NCI-H1105 treated with DMSO at 0.1 percent for 48 hours (cell line): ENCODE measurements around the gene BGN.

ENCODE experiments used
- DNase-seq: peaks from one replicate; lab custom pipeline; 2025; lab: John Stamatoyannopoulos, UW

The BGN gene

DNA sequence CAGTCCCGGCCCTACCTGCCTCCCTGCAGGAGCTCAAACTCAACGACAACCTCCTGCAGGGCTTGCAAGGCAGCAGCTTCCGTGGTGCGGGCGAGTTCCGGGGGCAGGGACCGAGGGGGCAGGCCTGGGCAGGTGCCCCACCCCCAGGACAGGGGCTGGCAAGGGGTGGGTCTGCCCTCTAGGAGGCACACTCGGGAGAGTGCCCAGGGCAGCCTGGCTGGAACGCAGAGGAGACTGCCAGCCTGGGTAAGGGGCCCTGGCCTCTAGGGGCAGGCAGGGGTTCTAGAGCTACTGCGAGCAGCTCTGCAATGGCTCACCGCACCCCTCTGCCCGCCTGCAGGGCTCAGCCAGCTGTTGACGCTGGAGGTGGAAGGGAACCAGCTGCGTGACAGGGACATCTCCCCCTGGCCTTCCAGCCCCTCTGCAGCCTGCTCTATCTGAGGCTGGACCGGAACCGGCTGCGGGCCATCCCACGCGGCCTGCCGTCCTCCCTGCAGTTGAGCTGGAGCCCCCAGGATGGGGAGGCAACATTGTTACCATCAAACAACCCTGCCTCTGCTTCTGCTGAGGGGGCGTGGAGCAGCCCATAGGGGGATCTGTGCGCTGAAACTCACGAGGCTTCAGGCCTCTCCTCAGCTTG, 12.3 kb upstream of the BGN start:
- no peak for DNase-seq

DNA sequence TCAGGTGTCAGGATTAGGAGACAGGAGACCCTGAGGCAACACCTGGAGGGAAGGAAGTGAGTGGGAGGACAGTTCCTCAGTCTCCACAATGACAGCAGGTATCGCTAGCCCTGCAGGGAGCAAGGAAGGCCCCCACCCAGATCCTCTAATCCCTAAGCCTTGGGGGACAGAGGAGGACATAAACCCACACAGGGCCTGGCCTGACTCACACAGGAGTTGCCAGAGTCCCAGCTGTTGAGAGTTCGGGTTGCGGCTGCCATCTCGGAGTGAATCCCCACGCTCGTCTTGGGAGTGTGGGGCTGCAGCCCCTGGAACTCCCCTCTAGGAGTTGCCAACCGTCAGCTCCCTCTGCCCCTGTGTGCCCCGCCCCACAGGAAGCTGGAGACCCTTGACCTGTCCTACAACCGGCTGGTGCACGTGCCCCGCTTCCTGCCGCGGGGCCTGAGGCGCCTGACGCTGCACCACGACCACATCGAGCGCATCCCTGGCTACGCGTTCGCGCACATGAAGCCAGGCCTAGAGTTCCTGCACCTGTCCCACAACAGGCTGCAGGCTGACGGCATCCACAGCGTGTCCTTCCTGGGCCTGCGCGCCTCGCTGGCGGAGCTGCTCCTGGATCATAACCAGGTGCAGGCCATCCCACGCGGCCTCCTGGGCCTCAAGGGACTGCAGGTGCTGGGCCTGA, 9.2 kb upstream of the BGN start:
- no peak for DNase-seq

DNA sequence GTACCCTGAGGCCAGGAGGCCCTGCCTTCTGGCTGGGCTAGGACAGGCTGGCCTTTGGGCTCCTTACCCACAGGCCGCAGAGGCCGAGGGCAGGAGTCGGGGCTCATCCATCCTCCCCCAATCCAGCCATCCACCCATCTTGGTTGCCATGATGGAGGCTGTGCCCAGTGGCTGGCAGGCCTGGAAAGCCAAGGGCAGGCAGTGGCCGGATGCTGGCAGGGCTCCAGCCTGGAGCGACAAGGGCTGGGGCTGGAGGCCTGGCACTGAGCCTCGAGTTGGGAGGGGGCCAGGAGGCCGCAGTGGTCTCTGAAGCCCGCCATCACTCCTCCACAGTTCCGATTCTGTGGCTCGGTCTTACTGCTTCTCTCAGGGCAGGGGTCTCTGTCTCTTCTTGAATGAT, 8.6 kb upstream of the BGN start:
- DNase-seq: no peak

DNA sequence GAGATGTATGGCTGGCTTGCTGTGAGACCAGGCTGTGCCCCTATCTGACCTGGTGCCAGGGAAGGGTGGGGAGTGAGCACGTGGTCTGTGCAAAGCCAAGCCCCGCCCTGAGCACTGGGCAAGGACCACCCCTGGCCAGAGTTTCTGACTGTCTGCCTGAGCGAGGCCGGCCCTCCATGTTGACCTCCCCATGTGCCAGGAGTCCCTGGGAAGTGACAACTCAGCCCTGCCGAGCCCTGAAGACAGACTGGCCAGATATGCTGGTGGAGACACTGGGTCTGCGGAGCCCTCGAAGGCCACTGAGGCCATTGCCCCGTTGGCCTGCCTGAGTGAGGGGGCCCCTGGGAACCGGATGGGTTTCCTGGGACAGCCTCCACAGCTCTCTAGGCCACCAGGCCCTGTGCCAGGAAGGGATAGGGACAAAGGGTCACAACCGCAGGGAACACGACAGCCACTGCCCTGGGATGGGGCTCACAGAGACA, 7.1 kb upstream of the BGN start:
- no peak for DNase-seq

DNA sequence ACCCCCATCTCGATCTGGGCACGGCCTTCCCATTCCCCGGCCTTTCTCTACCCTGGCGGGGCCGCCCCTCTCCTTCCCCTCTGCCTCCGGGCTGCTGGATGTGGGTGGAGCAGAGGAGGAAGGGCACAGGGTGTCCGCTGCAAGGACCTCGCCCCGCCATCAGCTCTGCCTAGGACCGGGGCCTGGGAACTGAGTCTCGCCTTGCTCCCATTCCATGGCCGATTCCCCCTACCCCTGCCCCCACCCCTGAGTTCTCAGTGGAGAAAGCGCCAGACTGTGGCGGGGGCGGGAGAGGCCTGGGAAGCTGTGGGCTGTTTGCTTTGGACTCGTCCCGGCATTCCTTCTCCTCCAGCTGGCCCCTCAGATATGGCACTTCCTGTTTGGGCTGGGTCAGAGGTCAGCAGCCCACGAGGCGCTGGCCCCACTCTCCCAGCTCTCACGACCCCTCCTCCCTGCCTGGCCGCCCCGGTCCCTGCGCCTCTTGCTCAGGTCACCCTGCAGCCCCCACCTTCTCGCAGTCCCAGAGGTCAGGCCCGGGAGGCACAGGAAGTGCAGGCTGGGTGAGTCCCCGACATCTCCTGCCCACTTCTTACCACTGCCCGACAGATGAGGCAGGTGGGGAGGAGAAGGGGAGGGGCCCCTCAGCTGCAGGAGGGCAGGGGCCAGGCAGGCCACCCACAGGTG, 6.4 kb upstream of the BGN start:
- no peak for DNase-seq

DNA sequence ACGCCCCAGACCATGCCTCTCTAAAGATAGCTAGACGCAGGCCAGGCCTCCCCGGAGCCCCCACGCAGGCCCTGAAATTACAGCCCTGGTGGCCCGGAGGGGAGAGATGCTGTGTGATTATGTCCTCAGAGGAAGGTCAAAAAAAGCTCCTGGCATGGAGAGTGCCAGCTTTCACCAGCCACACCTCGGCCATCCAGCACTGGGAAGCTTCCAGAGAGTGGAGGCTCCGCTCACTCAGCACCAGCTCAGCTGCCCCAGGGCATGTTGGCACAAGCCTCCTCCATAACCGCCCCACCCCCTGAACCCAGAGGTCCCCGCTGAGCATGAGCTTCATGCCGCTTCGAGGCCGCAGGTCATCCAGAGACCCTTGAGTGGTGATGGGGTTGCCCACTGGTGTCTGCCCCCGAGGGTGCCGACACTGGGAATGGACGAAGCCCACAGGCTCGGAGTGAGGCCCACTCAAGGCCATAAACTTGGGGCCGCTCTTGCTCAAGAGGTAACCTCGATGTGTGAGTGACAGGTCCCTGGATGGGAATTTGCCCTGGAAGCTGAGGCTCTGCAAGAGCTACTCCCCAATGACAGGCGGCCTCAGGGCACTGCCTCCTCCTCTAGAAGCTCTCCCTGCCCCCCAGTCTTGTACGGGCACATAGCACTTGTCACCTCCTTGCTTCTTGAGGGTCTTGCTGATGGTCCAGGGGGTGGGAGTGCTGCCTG, 4.4 kb upstream of the BGN start:
- no peak for DNase-seq

DNA sequence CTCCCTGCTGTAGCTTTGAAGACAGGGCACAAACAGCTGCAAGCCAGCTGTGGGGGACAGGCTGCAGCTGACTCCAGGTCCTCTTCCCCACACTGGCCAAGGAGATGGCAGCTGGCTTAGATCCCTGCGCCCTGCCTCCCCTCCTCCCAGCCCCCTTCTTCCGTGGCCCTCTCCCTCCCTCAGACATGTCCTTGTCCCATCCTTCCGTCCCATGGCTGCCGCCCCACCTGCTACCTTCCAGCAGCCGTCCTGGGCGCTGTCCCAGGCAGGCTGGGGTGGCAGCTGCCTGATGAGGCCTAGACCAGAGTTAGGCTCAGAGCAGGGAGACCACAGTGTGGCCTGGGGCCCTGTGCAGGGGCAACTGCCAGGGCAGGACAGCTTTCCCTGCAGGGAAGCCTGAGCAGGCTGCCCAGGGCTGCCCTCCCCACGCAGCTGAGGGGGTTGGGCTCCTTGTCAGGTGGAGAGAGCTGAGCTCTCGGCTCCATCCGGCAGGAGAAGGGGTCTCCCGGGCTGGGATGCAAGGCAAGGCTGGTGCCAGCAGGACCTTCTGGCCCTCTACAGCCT, 3.3 kb upstream of the BGN start:
- DNase-seq: no peak

DNA sequence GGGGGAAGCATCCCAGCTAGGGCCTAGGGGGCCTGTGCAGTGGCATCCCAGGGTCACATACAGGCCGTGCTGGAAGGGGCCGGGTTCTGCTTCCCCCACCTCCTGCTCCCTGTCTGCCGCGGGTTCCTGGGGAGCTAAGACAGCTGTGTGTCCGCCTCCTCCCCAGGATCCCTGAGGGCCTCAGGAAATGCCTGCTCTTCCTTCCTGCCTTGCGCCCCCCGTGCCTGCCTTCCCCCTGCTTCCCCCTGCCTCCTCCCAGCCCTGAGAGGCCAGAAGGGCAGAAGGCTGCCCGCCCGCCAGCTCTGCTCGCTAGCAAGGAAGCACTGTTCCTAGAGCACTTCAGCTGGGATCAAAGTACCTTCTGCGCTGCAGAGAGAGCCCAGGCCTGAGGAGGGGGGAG, 2.9 kb upstream of the BGN start:
- DNase-seq: no peak

DNA sequence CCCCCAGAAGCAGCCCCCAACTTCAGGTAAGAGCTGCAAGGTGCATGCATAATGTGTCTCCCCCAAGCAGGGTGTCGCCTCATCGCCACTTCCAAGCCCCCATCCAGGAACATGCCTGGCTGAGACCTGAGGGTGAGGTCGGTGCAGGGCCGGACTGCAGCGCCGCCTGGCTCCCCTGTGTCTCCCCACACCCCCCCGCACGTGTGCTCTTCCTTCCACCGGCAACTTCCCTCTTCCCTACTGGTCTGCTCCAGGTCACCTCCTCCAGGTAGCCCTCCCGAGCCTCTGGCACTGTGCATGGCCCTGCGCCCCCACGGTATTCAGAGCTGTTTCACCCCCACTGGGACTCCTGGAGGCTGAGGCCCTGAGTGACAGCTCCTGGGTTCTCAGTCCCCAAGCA, 2.2 kb upstream of the BGN start:
- DNase-seq: no peak

DNA sequence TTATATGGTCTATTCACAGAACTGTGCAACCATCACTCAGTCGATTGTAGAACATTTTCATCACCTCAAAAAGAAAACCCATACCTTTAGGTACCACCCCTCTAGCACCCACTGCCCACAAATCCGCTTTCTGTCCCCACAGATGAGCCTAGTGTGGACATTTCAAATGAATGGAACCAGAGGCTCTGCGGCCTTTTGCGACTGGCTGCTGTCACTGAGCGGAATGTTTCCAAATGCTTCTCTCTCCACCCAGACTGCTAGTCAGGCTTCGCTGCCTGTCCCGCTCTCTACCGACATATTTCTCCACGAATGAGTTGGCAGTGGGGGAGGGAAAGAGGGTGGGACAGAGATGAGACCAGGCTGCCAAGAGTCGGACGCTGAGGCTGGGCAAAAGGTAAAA, 1.7 kb upstream of the BGN start:
- DNase-seq: no peak

DNA sequence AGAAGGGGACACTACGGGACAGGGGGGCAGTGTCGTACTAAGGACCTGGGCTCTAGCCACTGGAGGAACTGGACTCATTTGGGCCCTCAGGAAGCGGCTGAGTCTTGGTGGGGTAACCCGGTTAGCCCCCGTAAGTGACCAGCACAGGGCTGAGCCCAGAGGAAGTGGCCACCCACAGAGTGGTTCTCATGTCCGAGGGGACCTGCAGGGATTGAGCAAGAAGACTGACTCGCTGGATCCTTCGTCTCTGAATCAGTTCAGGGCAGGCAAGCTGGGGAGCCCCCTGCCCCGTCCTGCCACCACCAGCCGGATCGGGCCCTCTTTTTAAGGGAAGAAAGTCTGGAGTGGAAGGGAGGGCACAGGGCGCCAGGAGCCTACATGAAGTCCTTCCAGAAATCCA, 719 bp upstream of the BGN start:
- DNase-seq: no peak

DNA sequence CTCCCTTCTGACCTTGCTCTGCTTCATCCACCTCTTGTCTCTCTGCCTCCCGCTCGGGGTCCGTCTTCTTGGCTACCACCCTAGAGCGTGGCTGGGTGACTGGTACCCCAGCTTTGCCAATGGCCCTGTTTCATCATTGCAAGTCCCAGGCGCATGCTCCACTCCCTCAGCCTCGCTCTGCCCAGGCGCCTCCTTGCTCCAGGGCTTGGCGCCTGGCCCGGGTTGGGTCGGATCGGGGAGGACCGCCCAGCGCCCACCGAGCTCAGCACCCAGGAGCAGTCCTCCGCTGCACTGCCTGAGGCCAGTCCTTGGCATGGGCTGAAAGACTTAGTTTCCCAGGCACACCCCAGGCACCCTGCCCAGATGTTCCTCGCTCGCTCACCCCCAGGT, 577 bp downstream of the BGN start:
- DNase-seq: no peak

DNA sequence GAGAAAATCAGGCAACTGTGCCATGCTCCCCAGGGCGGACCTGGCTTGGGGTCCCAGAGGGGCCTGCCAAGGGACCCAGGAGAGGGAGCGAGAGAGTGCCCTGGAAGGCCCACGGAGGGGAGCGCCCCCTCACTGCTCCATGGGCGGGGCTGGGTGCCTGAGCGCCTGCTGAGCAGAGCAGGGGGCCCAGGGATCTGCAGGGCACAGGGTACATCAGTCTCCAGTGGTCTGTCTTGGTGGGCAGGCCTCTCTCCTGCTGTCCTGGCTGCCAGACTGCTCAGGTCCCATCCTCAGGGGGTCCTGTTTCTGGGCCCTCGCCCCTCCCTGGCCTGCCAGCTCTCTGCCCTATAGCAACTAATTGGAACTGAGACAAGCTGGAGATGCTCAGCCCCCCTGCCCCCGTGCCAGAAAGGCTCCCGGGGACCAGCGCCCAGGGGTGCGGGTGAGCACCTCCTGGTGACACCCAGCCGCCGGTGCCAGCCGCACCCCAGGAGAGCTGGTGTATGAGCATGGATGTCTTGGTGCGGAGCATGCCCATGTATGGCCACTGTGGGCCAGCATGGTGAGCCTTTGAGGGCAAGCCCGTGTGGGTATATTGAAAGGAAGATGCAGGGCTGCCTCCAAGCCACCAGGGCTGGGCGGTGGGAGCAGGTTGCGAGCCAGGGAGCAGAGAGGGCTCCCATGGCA, 1.3 kb downstream of the BGN start:
- DNase-seq: no peak

DNA sequence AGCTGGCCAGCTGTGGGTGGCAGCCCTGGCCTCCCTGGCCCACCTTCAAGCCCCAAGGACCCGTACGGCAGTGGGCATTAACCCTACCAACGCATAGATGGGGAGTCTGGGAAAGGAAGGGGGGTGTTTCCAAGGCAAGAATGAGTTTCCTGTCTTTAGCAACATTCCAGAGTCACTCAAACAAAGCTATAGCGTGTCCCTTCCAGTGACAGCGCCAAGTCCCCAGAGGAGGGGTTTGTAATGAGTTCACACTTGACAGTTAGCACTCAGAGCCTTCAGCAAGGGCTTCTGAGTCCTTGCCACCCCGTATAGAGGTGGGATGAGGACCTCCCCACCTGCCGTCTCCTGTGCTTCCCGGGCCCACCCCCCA, 1.8 kb downstream of the BGN start:
- no peak for DNase-seq

DNA sequence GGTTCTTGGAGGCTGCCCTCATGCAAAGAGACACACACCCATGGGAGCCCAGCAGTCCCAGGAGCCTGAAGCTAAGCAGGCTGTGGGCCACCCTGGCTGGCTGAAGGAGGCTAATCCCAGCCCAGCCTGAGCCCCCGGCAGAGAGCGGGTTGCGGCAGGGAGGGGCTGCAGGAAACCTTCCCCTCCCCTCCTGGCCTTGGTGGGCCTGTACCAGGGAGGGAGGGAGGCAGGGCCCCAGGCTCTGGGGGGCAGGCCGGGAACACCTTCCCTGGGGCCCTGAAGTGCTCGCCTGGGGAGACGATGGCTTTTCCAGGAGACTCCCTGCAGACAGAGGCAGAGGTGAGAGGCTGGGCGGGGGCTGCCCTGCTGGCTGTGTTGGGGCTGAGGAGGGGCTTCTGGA, 3.7 kb downstream of the BGN start:
- DNase-seq: no peak

DNA sequence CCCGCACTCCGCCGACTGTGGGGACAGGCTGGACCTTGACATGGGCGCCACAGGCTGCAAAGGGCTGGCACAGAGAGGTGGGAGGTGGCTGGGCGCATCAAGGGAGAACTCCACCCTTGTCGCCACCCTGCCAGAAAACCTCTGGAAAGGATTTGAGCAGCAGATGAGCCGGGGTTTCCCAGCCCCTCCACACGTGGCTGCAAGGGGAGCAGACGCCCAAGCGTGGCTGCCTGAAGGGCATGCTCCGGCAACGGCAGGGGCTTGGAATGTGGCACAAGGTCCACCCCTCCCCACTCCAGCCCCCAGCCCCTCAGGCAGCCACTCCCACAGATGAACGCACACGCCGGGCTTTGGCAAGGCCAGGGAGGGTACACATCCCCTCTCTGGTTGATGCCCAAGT, 4.6 kb downstream of the BGN start:
- no peak for DNase-seq

DNA sequence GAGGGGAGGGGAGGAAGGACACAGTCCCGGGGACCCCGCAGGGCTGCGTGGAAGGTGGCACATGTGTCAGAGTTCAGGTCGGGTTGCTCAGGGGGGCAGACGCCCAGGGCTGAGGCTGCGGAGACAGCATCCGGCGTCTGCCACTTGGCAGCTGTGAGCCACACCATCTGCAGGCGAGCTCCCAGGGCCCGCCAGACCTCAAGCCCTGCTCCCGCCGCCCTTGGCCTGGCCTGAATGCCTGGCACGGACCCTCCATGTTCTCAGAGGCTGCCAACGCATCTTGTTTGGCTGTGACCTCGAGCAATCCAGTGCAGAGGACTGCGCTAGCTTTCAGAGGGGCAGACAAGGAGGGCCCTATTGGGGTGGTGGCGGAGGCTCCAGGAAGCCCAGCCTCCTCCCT, 5.1 kb downstream of the BGN start:
- no peak for DNase-seq

DNA sequence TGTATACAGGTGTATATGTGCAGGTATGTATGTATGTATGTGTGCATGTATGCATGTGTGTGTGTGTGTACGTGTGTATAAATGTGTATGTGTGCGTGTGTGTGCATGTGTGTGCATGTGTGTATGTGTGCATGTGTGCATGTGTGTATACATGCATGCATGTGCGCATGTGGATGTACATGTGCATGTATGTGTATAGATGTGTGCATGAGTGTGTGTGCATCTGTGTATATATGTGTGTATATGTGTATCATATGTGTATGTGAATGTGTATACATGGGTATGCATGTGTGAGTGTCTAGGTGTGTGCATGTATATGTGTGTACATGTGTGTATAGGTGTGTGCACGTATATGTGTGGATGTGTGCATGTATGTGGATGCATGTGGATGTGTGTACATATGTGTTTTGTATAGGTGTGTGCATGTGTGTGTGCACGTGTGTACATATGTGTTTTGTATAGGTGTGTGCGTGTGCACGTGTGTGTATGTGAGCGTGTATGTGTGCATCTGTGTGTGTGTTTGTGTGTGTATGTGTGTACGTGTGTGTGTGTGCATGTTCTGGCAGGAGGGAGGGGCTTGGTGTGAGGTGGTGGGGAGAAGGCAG, 6.0 kb downstream of the BGN start:
- DNase-seq: no peak

DNA sequence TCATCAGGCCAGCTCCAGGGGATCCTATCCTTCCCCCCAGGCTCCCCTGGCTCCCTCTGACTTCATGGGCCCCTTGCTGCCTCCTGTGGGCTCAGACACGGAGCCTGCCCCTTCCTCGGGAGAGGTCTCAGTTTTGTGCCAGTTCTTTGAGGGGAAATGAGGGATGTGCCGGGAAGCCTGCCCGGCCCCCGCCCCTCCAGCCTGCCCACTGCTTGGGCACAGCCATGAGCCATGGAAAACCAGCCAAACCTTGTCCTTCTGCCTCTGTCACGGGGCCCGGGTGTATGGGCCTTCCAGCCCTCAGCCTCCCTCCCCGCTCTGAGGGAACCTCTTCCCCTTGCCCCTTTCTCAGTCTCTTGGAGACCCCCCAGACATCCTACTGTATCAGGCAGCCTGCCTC, 6.8 kb downstream of the BGN start:
- no peak for DNase-seq

DNA sequence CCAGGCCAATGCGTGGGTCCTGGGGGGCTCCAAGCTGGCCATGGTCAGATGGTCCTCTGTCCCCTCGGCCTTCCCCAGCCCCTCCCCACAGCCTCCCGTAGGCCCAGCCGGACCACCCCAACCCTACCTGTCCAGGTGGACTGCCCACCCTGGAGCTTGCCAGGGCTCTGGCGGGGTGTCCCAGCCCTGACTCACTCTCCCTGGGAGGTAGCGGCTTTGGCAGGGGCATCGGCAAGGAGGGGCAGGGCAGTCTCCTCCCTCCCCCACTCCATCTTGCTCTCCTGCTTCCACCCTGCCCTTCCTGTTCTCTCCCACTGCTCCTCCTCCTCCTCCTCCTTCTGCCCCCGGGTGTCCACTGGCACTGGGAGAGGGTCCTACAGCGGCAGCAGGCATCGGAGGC, 7.4 kb downstream of the BGN start:
- DNase-seq: no peak

DNA sequence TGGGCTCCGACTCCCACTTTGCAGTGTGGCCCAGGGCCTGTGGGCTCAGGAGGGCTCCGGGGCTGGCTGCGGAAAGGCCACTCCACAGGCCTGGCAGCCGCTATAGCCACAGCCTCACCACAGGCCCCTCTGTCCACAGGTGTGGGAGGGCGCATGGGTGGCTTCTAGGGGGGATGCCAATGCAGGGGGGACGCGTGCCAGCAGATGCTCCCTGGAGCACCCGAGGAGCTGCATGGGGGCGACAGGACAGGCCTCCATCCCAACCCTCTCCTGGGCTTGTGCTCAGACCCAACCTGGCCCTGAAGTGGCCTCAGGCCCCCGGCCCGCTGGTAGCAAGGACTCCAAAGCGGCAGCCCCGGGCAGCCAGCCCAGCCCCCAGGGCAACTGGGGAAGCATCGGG, 8.0 kb downstream of the BGN start:
- DNase-seq: no peak
